SK-N-SH (cell line): ENCODE results near the gene ZNF44. TPM values are rescaled to one million over a fixed set of nuclear protein-coding genes. Genes with fewer than 3 reads are reported as not detected.

ENCODE experiments used
- CTCF ChIA-PET: fragments of 300-600, 350-600 bp; formaldehyde crosslinking; extraction: SDS; loops from one replicate; lab custom pipeline; 2021; lab: Yijun Ruan, JAX
- POLR2A ChIA-PET: fragments of 350-600 bp; sonication (Branson Sonifier 250); formaldehyde crosslinking; extraction: SDS; loops from one replicate; lab custom pipeline; 2020; ENCODE audit warnings: antibody characterized with exemption, inconsistent platforms; lab: Yijun Ruan, JAX
- DNase-seq: peaks from one replicate; pipeline ENCODE4 v3.0.0; 2012
- H2AFZ ChIP-seq: fragments of 200-600 bp; sonication (generic); 2 replicates; pipeline ENCODE4 v1.8.1; 2016; ENCODE audit warnings: antibody characterized with exemption, mild to moderate bottlenecking, low read depth
- H3F3A ChIP-seq: fragments of 200-600 bp; sonication (generic); replicated peaks from 2 replicates; pipeline ENCODE3; 2016; ENCODE audit warnings: antibody characterized with exemption, mild to moderate bottlenecking; ENCODE audit not compliant: insufficient read depth
- H3K27ac ChIP-seq, 2 experiments: fragments of 200-500 bp in 1 of 2; fragments of 200-600 bp in 1 of 2; sonication (Bioruptor generic) in 1 of 2; sonication (generic), shearing (Covaris generic) in 1 of 2; 2 replicates each; pipeline versions ENCODE4 v1.5.1 to v1.6.1; 2014 to 2016; ENCODE audit warnings: low read depth in 2 of 2, inconsistent platforms in 1 of 2, low read length in 1 of 2, mild to moderate bottlenecking in 1 of 2, mixed read lengths in 1 of 2
- H3K27me3 ChIP-seq: fragments of 200-600 bp; sonication (generic), shearing (Covaris generic); 2 replicates; pipeline ENCODE4 v1.6.1; 2016; ENCODE audit warnings: mixed run types; ENCODE audit not compliant: insufficient read depth
- H3K36me3 ChIP-seq, 2 experiments: fragments of 200-500 bp in 1 of 2; fragments of 200-600 bp in 1 of 2; sonication (Bioruptor generic) in 1 of 2; sonication (generic) in 1 of 2; replicated peaks in 1 of 2; 2 replicates each; pipeline versions ENCODE3 to v1.5.1; 2014 to 2016; ENCODE audit warnings: low read length in 1 of 2, mild to moderate bottlenecking in 1 of 2; ENCODE audit not compliant: insufficient read depth in 2 of 2, control insufficient read depth in 1 of 2
- H3K4me1 ChIP-seq, 2 experiments: fragments of 200-500 bp in 1 of 2; fragments of 200-600 bp in 1 of 2; sonication (Bioruptor generic) in 1 of 2; sonication (generic), shearing (Covaris generic) in 1 of 2; 2 replicates each; pipeline versions ENCODE4 v1.5.1 to v1.6.1; 2014 to 2016; ENCODE audit warnings: low read depth in 1 of 2, low read length in 1 of 2, mixed run types in 1 of 2; ENCODE audit not compliant: insufficient read depth in 2 of 2, control insufficient read depth in 1 of 2
- H3K4me2 ChIP-seq: fragments of 200-600 bp; sonication (generic), shearing (Covaris generic); 2 replicates; pipeline ENCODE4 v1.6.1; 2017; ENCODE audit warnings: mixed run types
- H3K4me3 ChIP-seq, 2 experiments: fragments of 200-500 bp in 1 of 2; fragments of 200-600 bp in 1 of 2; sonication (Bioruptor generic) in 1 of 2; sonication (generic), shearing (Covaris generic) in 1 of 2; 2 replicates each; pipeline versions ENCODE4 v1.5.1 to v1.8.1; 2014 to 2016; ENCODE audit warnings: low read depth in 2 of 2, inconsistent platforms in 1 of 2, low read length in 1 of 2, mild to moderate bottlenecking in 1 of 2, mixed read lengths in 1 of 2, moderate library complexity in 1 of 2
- H3K79me2 ChIP-seq: fragments of 200-600 bp; sonication (generic); 2 replicates; pipeline ENCODE4 v1.8.1; 2017; ENCODE audit warnings: mild to moderate bottlenecking; ENCODE audit not compliant: insufficient read depth
- H3K9ac ChIP-seq: fragments of 200-600 bp; sonication (generic); 2 replicates; pipeline ENCODE4 v1.6.1; 2017; ENCODE audit warnings: mixed run types
- H3K9me2 ChIP-seq: fragments of 200-600 bp; sonication (generic); 2 replicates; pipeline ENCODE4 v1.6.1; 2017; ENCODE audit warnings: mixed run types
- H3K9me3 ChIP-seq: fragments of 200-600 bp; sonication (generic); 2 replicates; pipeline ENCODE4 v1.6.1; 2017; ENCODE audit warnings: mixed run types, mild to moderate bottlenecking, moderate library complexity
- H4K20me1 ChIP-seq: fragments of 200-600 bp; sonication (generic); 2 replicates; pipeline ENCODE4 v1.6.1; 2017; ENCODE audit warnings: mild to moderate bottlenecking, mixed run types; ENCODE audit not compliant: insufficient read depth
- ELF1 ChIP-seq: IDR thresholded peaks from 2 replicates; pipeline ENCODE4 v1.4.0; 2012
- EP300 ChIP-seq, 2 experiments: IDR thresholded peaks; 2 replicates each; pipeline versions ENCODE4 v1.4.0 to v1.6.1; 2012; ENCODE audit warnings: borderline replicate concordance in 1 of 2, low read depth in 1 of 2, low read length in 1 of 2
- FOSL2 ChIP-seq: IDR thresholded peaks from 2 replicates; pipeline ENCODE4 v1.4.0; 2012; ENCODE audit warnings: low read depth, mild to moderate bottlenecking, moderate library complexity, borderline replicate concordance
- FOXM1 ChIP-seq: IDR thresholded peaks from 2 replicates; pipeline ENCODE4 v1.4.0; 2012; ENCODE audit warnings: low read depth, mild to moderate bottlenecking
- IRF3 ChIP-seq: fragments of 150-350 bp; IDR thresholded peaks from 2 replicates; pipeline ENCODE4 v1.6.1; 2016; ENCODE audit warnings: mild to moderate bottlenecking, low read depth, low read length
- JUND ChIP-seq: IDR thresholded peaks from 2 replicates; pipeline ENCODE4 v1.4.0; 2012
- MXI1 ChIP-seq: IDR thresholded peaks from 2 replicates; pipeline ENCODE4 v1.6.1; 2012; ENCODE audit warnings: mild to moderate bottlenecking, low read depth, low read length, improper control_type of control experiment
- NFIC ChIP-seq: IDR thresholded peaks from 2 replicates; pipeline ENCODE4 v1.4.0; 2012; ENCODE audit warnings: borderline replicate concordance
- RAD21 ChIP-seq: IDR thresholded peaks from 2 replicates; pipeline ENCODE4 v1.6.1; 2012; ENCODE audit warnings: mild to moderate bottlenecking, low read length
- RCOR1 ChIP-seq: fragments of 150-350 bp; IDR thresholded peaks from 2 replicates; pipeline ENCODE4 v1.6.1; 2017; ENCODE audit warnings: antibody characterized with exemption, low read length
- RFX5 ChIP-seq: IDR thresholded peaks from 2 replicates; pipeline ENCODE4 v1.6.1; 2012; ENCODE audit warnings: mild to moderate bottlenecking, improper control_type of control experiment, low read length
- SIN3A ChIP-seq: IDR thresholded peaks from 2 replicates; pipeline ENCODE4 v1.6.1; 2012; ENCODE audit warnings: low read depth, mild to moderate bottlenecking, low read length, moderate library complexity, borderline replicate concordance
- SMC3 ChIP-seq: IDR thresholded peaks from 2 replicates; pipeline ENCODE4 v1.6.1; 2012; ENCODE audit warnings: low read depth, low read length, improper control_type of control experiment
- USF1 ChIP-seq: IDR thresholded peaks from 2 replicates; pipeline ENCODE4 v1.4.0; 2012; ENCODE audit warnings: low read depth, borderline replicate concordance
- USF2 ChIP-seq: fragments of 150-350 bp; IDR thresholded peaks from 2 replicates; pipeline ENCODE4 v1.6.1; 2017; ENCODE audit warnings: antibody characterized with exemption, low read length, low read depth, borderline replicate concordance
- WGBS: methylation state at CpG from one replicate; pipeline ENCODE4 v1.1.6; 2017; ENCODE audit warnings: low lambda C conversion rate; 5-methylcytosine and 5-hydroxymethylcytosine counted together
- polyA plus RNA-seq, 3 experiments: library from polyadenylated mRNA; depleted of rRNA; stranded (reverse); fragments of >200 nt; gene quantifications; 2 replicates each; pipeline ENCODE4 v1.2.3, GENCODE V29; 2012
- TF ChIP-seq, protein P1 (sequence below): IDR thresholded peaks from 2 replicates; pipeline ENCODE4 v1.4.0; 2012; ENCODE audit warnings: low read depth, borderline replicate concordance

Gene ZNF44
- polyA plus RNA-seq, 1 of the 3 experiments (the other 2 are of a cell fraction), result 3.6 TPM

GRCh38 chr19:12294249-12295158 lies at the start of gene ZNF44 (continued):
- TF ChIP-seq, protein P1, sequence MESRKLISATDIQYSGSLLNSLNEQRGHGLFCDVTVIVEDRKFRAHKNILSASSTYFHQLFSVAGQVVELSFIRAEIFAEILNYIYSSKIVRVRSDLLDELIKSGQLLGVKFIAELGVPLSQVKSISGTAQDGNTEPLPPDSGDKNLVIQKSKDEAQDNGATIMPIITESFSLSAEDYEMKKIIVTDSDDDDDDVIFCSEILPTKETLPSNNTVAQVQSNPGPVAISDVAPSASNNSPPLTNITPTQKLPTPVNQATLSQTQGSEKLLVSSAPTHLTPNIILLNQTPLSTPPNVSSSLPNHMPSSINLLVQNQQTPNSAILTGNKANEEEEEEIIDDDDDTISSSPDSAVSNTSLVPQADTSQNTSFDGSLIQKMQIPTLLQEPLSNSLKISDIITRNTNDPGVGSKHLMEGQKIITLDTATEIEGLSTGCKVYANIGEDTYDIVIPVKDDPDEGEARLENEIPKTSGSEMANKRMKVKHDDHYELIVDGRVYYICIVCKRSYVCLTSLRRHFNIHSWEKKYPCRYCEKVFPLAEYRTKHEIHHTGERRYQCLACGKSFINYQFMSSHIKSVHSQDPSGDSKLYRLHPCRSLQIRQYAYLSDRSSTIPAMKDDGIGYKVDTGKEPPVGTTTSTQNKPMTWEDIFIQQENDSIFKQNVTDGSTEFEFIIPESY, result no peak
- TF ChIP-seq ELF1, result peak; percentile 47; the same call in 1 of the 2 replicates
- no peak for TF ChIP-seq RAD21
- no peak for TF ChIP-seq EP300 (IDR thresholded peaks at IDR 0.05; ENCODE audit: borderline replicate concordance in 1 of 2, low read depth in 1 of 2, low read length in 1 of 2)
- peak; percentile 81 for TF ChIP-seq IRF3
- 0 out of 2 replicates have a peak, but pooled peaks have one; percentile 33 for TF ChIP-seq SIN3A
- no peak for TF ChIP-seq FOXM1
- TF ChIP-seq SMC3, result no peak
- TF ChIP-seq USF2, result no peak
- no peak for TF ChIP-seq JUND
- TF ChIP-seq, all 33 proteins: peak for 10

GRCh38 chr19:12333162-12334159 lies 38.8 kb upstream of the ZNF44 start, which contains the start of gene ZNF563:
ZNF563 (minus strand) TSS chr19:12333633; CDS start chr19:12333482, 151 bp downstream.
- CTCF ChIA-PET, result interaction anchor here (0.8 to 1.8 kb wide), 6 partner anchors 32 to 536 kb away, joined by 3 to 4 read pairs (median 3); partner anchors contain the start of gene ZNF442
- peak within 1 kb of the TSS; percentile 73 for H3K9ac ChIP-seq
- H4K20me1 ChIP-seq, result no peaks in the 10 kb centered on the region
- TF ChIP-seq RAD21, result no peak
- no peak for TF ChIP-seq IRF3
- TF ChIP-seq MXI1, result peak; percentile 61
- TF ChIP-seq NFIC, result no peak
- no peak for TF ChIP-seq RFX5
- TF ChIP-seq FOSL2, result no peak
- no peak for TF ChIP-seq RCOR1
- TF ChIP-seq, protein P1, result no peak
- no peak for TF ChIP-seq USF1

More at GRCh38 chr19:12333162-12334159, 38.8 kb upstream of the ZNF44 start, which contains the start of gene ZNF563:
- Histone ChIP-seq H3K79me2 (no peaks in the 10 kb centered on the region; the same call in 1 of the 2 replicates), H3K4me2 (peak within 1 kb of the TSS; percentile 86), H2AFZ (peak within 1 kb of the TSS; percentile 80), H3F3A (no peaks in the 10 kb centered on the region), H3K9me2 (no peaks in the 10 kb centered on the region), H3K27ac (peak within 1 kb of the TSS; percentile 39 to 83; a peak in 3 of 4 replicates), H3K9me3 (no peaks in the 10 kb centered on the region), H3K36me3 (no peaks in the 10 kb centered on the region), H3K27me3 (no peaks in the 10 kb centered on the region), H3K4me3 (peak within 1 kb of the TSS; percentile 82 to 95), H3K4me1 (peaks cover 0 to 14% of the 10 kb centered on the region in 2 experiments; a peak in 1 of 4 replicates)
- POLR2A ChIA-PET, result interaction anchor here (0.9 to 1.3 kb wide), 6 partner anchors 32 to 269 kb away, joined by 3 to 15 read pairs (median 4); partner anchors contain the start of genes ZNF136, ZNF20, ZNF442 and ZNF844
- peak; percentile 94 for DNase-seq
- WGBS, result 2% methylated on average over 22 of the region's 55 CpGs
